Activated CD4-positive, CD25-positive, alpha-beta regulatory T cell (primary cell): ENCODE measurements around the gene FPGS.
"Not testable (repeated sequence)": the region's sequence is repeated elsewhere in the genome, so short reads cannot be mapped to it uniquely, and the experiment has no call there.

Experiments used
- DNase-seq, 4 experiments: peaks; one replicate each; lab custom pipeline; 2025; lab: John Stamatoyannopoulos, UW

FPGS gene

GRCh38 chr9:127812936-127813675 is 10.4 kb downstream of the FPGS start:
- DNase-seq: no peak

DNA sequence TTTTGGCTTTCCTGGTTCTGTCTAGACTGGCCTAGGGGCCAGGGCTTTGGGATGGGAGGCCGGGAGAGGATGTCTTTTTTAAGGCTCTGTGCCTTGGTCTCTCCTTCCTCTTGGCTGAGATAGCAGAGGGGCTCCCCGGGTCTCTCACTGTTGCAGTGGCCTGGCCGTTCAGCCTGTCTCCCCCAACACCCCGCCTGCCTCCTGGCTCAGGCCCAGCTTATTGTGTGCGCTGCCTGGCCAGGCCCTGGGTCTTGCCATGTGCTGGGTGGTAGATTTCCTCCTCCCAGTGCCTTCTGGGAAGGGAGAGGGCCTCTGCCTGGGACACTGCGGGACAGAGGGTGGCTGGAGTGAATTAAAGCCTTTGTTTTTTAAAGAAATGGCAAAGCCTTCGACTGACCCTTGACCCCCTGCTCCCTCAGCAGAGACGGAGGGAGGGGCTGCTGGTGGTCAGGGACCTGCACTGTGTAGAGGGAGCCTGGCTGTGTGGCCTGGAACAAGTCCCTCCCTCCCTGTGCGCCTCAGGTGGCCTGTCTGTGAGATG is 11.1 kb downstream of the FPGS start:
- DNase-seq: no peak

DNA sequence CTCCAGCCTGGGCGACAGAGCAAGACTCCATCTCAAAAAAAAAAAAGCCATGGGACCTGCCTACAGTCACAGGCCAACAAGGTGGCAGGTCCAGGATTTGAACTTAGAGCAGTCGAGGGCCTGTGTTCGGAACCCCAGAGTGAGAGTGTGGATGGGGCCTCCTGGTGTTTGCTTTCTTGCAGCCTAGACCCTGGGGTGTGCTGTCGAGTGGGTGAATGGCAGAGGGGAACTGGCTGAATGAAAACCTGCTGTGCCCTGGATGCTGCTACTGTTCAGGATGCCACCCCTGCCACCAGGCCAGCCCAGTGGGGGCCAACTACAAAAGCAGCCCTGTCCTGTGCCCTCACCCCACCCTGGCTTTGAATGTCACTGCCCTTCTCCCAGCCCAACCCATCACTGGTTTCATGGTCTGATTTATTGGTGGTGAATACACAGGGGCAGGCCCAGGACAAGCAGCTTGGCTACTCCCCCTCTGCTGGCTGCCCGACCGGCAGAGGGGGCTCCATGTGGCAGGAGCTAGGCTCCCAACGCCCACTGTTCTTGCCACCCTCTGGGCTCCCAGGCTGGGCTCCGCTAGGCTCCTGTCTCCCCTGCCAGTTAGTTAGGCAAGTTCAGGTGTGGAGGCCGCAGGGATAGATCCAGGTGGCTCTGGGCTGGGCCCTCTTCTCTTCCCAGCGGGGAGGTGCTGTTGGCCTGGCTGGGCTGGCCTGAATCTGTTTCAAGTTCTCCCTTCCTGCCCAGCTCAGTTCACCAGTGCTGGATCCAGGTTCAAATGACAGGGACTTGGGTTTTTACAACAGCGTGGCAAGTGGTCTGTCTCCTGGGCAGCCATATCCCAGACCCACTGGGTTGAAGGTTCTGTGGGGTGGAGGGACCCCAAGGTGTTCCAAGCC is 12.2 kb downstream of the FPGS start:
- no peak for DNase-seq

DNA sequence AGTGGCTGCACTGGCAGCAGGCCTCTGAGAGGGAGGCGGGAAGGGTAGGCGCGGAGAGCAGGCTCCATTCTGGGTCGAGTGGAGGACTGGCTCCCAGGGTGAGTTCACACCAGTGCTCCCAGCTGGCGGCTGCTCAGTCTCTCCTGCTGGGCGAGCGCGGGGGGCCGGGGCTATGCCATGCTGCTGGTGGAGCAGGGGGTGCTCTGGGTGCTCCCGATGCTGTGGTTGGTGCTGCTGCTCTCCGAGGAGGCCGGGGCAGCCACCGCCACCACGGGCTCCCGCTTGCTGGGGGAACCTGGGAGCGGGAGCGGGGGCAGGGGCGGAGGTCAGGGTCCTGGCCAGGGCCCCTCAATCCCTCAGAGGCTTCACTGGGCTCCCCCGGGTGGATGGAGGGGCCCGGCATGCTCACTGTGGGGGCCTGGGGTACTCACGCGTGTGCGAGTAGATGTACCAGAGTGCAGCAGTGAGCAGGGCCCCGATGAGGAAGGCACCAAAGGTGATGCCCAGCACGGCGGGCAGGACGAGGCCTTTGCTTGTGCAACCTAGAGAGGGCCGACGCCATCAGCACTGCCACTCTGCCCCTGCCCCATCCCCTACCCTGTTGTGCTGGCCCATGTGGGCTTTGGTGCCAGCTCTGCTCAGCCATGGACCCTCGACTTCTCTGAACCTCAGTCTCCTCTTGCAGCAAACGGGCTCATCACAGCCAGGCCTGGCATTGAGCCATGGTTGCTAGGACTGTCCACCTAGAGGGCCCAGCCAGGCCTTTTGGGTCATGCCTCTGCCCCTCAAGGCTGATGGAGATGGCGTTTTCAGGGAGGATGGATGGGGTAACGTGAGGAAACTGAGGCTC is 13.1 kb downstream of the FPGS start:
- no peak for DNase-seq

- DNase-seq: no peak
These were observed 13.7 kb downstream of the FPGS start for GRCh38 chr9:127816362-127816725.

- no peak for DNase-seq
These were observed 14.0 kb downstream of the FPGS start for GRCh38 chr9:127816728-127817127.

- DNase-seq: no peak
These were observed 15.3 kb downstream of the FPGS start for GRCh38 chr9:127817881-127818434.

- DNase-seq: no peak
These were observed 15.9 kb downstream of the FPGS start for GRCh38 chr9:127818574-127818973.

DNA sequence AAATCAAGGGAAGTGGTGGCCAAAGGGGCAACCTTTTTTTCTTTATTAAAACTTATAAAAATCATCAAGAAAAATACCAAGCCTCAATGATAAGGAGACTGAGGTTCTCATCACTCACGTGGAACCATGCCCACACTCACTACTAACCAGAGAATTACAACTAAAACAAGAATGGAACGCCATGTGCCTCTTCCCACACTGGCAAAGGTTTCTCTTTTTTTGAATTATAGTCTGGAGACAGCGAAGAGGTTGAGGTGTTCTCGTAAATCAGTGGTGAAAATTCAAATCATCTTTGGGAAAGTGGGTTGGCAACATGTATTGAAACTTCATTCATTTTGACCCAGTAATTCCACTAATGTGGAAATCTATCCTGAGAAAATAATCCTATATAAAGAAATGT is 19.4 kb downstream of the FPGS start:
- DNase-seq: no peak

DNA sequence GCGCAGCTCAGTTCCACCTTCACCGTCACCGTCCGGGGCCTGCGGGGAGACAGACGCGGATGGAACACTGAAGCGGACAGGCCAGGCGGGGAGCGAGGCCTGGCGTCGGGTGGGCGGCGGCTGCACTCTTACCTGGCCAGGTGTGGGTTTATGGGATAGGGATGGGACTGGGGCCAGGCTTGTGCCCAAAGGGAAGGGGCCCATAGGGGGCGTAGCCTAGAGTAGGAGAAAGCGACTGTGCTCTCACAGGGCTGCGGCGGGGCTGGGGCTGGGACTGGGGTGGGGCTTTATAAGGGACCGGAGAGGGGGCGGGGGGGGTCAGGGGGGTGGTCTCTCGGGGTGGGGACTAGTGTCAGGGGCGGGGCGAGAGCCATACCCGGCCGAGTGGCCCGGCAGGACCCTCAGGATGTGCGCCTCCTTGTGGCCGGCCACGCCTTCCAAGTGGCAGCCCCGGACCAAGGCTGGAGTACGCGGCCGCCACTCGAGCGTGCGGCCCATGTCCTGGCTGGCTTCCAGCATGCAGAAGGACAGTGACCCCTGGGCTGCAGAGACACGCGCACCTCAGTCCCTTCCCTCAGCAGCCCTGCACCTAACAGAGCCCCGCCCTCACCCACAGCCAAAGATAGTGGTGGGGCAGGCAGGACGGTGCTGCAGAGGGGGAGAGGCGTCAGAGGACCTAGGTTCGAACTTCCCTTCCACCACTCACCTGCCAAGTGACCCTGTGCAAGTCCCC is 22.8 kb downstream of the FPGS start:
- no peak for DNase-seq

DNA sequence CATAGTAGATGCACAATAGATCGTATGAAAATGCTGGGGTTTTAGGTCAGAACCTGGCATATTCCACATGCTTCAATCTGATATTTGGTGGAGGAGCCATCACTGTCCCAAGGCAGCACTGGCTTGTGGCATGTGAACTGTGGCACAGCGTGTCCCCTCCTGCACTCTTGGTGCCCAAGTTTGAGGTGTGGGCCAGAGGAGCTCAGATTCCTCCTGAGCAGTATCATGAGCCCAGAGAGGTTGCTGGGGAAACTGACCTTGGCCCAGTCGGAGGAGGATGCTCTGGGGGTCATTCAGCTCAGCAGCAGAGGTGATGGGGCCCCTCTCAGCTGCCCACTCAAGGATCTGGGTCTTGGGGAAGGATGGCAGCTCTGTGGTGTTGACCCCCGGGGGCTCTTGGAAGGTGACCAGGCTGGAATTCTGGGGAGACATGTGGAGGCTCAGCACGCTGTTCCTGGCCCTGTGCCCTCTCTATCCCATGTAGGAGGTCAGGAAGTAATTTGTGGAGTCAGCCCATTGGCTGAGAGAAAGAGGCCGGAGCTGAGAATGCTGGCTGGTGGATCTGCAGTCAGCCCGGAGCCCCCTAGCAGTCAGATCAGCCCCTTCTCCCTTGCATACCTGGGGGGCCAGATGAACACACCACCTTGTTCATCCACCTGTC is 23.7 kb downstream of the FPGS start:
- DNase-seq: no peak

DNA sequence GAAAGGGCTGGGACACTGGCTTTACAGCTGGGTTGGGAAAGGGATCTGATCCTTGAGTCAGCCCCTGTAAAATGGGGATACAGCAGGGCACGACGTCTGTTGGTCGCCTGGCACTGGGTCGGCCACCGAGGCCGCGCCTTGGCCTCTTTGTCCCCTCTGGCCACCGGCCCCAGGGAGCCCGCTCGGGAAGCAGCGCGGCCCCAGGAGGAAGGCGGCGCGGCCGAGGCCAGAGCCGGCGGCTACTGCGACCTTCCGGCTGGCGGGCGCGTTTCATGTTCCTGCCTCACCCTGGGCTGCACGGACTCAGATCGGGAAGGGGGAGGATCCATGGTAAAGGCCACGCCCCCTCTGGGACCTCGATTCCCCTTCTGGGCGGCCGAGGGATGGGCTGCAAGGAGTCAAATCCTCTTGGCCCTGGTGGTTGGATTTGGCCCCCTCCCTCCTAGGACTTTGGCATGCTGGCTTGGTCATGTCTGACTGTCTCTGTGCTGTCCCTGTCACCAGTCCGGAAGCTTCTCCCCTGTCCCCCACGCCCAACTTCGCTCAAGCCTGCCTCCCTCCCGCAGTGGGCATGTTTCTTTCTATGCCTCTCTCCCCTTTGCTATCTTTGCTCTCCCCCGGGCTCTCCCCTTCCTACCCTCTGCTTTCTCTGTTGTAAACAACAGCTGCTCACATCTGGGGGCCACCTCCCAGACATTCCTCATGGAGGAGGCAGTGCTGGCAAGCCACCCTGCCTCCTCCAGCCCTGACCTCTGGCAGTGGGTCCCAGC is 25.8 kb downstream of the FPGS start:
- DNase-seq: no peak

- no peak for DNase-seq
These were observed 26.7 kb downstream of the FPGS start for GRCh38 chr9:127829205-127829906.

DNA sequence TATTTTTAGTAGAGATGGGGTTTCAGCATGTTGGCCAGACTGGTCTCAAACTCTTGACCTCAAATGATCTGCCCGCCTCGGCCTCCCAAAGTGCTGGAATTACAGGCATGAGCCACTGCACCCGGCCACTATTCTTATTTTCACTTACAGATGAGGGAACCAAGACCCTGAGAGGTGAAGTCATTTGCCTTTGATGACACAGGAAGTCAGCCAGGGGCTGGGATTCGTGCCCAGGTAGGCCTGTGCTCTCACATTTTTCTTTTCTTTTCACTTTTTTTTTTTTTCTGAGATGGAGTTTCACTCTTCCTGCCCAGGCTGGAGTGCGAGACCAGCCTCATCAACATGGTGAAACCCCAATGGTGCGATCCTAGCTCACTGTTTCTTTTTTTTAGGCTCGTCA is 29.6 kb downstream of the FPGS start:
- no peak for DNase-seq

GRCh38 chr9:127833555-127833954 is 30.9 kb downstream of the FPGS start:
- no peak for DNase-seq

- DNase-seq: no peak
These were observed 33.4 kb downstream of the FPGS start for GRCh38 chr9:127835991-127836516.

DNA sequence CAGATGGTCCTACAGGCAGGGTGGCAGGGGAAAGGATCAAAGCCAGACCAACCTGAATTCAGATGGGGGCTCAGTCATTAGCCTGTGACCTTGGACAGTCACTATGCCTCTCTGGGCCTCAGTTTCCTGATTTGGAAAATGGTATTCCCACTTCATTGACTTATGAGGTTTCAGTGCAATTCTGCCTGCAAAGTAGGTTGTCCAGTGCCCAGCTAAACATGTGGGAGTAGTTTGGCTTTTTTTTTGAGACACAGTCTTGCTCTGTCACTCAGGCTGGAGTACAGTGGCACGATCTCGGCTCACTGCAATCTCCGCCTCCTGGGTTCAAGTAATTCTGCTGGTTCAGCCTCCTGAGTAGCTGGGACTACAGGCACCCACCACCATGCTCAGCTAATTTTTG is 33.9 kb downstream of the FPGS start:
- not testable (repeated sequence) for DNase-seq

DNA sequence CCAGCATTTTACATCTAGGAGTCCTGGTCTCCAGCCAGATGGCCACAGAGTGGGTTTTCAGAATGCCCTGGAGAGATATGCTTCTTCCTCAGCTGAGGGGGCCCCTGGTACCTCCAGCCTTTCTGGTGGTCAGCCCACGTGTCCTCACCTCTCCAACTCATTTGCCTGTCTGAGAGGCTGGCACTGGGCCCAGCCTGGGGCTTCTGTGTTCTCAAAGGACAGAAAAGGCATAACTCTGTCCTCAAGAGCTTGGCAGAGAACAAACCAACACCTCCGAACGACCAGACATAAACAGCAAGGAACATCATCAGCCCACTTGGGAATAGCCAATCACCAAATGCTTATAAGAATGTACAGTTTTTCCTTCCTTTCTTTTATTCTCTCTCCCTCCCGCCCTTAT is 34.7 kb downstream of the FPGS start:
- DNase-seq: no peak
